K562 (cell line): ENCODE data around the gene OR2B2. TPM values are rescaled to one million over a fixed set of nuclear protein-coding genes. Genes with fewer than 3 reads are reported as not detected.
A peak's percentile ranks its signal among the peaks of the same experiment; 100 is the strongest.

Experiments used
- ADNP ChIP-seq: fragments of 200-800 bp; sonication (Bioruptor generic); IDR thresholded peaks from 2 replicates; pipeline ENCODE4 v1.6.1; 2016; ENCODE audit warnings: missing genetic modification characterization, missing compliant biosample characterization
- AFF4 ChIP-seq: sonication (generic); formaldehyde crosslinking; IDR thresholded peaks from 2 replicates; pipeline ENCODE4 v1.8.0; 2023; ENCODE audit warnings: mild to moderate bottlenecking, missing genetic modification reagents
- BACH1 ChIP-seq: fragments of 200-800 bp; sonication (Bioruptor generic); IDR thresholded peaks from 2 replicates; pipeline ENCODE4 v1.6.1; 2016; ENCODE audit warnings: missing genetic modification characterization, missing compliant biosample characterization
- CTCFL ChIP-seq: IDR thresholded peaks from 2 replicates; pipeline ENCODE4 v1.6.1; 2011; ENCODE audit warnings: borderline replicate concordance, low read depth, mild to moderate bottlenecking, moderate library complexity, low read length; ENCODE audit not compliant: insufficient read depth, poor library complexity, severe bottlenecking
- FOXO4 ChIP-seq: fragments of 450-650 bp; formaldehyde crosslinking; IDR thresholded peaks from 2 replicates; pipeline ENCODE4 v1.4.0; 2020; ENCODE audit warnings: mild to moderate bottlenecking, moderate library complexity
- ILF3 ChIP-seq: fragments of 450-650 bp; IDR thresholded peaks from 2 replicates; pipeline ENCODE4 v1.6.1; 2018; ENCODE audit warnings: antibody characterized with exemption, mild to moderate bottlenecking, moderate library complexity, borderline replicate concordance
- MYC ChIP-seq, 2 experiments: fragments of 250-450 bp in 1 of 2; sonication (Bioruptor Pico) in 1 of 2; IDR thresholded peaks; 2 replicates each; pipeline versions ENCODE4 v1.5.1 to v1.6.1; 2012 to 2021; ENCODE audit warnings: low read depth in 2 of 2, borderline replicate concordance in 1 of 2, improper control_type of control experiment in 1 of 2, low read length in 1 of 2, mild to moderate bottlenecking in 1 of 2, moderate library complexity in 1 of 2
- PATZ1 ChIP-seq: fragments of 250-450 bp; sonication (Bioruptor Pico); IDR thresholded peaks from 2 replicates; pipeline ENCODE4 v1.5.0; 2020; ENCODE audit warnings: mild to moderate bottlenecking, borderline replicate concordance
- PCBP2 ChIP-seq: fragments of 200-400 bp; formaldehyde crosslinking; IDR thresholded peaks from 2 replicates; pipeline ENCODE4 v1.6.1; 2018; ENCODE audit warnings: low read length, low read depth, mild to moderate bottlenecking, moderate library complexity; ENCODE audit not compliant: poor library complexity, severe bottlenecking
- STAT5B ChIP-seq: fragments of 250-450 bp; sonication (Bioruptor Pico); IDR thresholded peaks from 2 replicates; pipeline ENCODE4 v1.8.0; 2021; ENCODE audit warnings: mild to moderate bottlenecking, inconsistent platforms
- TARDBP ChIP-seq: fragments of 450-650 bp; IDR thresholded peaks from 2 replicates; pipeline ENCODE4 v1.6.1; 2016
- TCF7 ChIP-seq: sonication (generic); IDR thresholded peaks from 2 replicates; pipeline ENCODE4 v1.6.1; 2016; ENCODE audit warnings: antibody characterized with exemption, borderline replicate concordance
- ZNF3 ChIP-seq: fragments of 250-450 bp; sonication (Bioruptor Pico); IDR thresholded peaks from 2 replicates; pipeline ENCODE4 v1.5.0; 2021; ENCODE audit warnings: mild to moderate bottlenecking, moderate library complexity
- polyA plus RNA-seq, 8 experiments: library from polyadenylated mRNA; depleted of rRNA in 4 of 8; stranded (reverse) in 5 of 8; unstranded in 3 of 8; fragments of >200 nt; fragmentation: Nextera tagmentation in 2 of 8; fragmentation: Illumina TruSeq in 1 of 8; extraction: Ambion mirVana in 2 of 8; extraction: Trizol in 1 of 8; gene quantifications; 2 replicates each; pipeline versions ENCODE4 v1.2.1 to v1.2.3, GENCODE V29; 2011 to 2014; ENCODE audit warnings: inconsistent platforms in 1 of 8, missing spikeins in 1 of 8
- total RNA-seq, 7 experiments: library from RNA; depleted of rRNA in 6 of 7; stranded (reverse); fragments of >200 nt in 6 of 7; fragmentation: Illumina TruSeq in 2 of 7; extraction: Trizol in 2 of 7; gene quantifications; 2 replicates each; pipeline versions ENCODE4 v1.2.1 to v1.2.3, GENCODE V29; 2011 to 2021; ENCODE audit warnings: low replicate concordance in 1 of 7
- TF ChIP-seq, protein P1 (sequence below): fragments of 150-350 bp; IDR thresholded peaks from 2 replicates; pipeline ENCODE4 v1.6.1; 2014; ENCODE audit warnings: low read depth, mild to moderate bottlenecking, low read length, borderline replicate concordance

OR2B2 gene
- total and polyA plus RNA-seq, 9 of the 15 experiments (the other 6 are each of a cell fraction or from before 2014, with no cell fraction given), result 0.24 TPM; not detected in 8

GRCh38 chr6:27892649-27893058, 19.5 kb downstream of the OR2B2 start (continued):
- no peak for TF ChIP-seq CTCFL
- TF ChIP-seq ADNP, result no peak
- no peak for TF ChIP-seq STAT5B (CRISPR knock-in tag)
- peak; percentile 3 for TF ChIP-seq PCBP2
- no peak for TF ChIP-seq PATZ1 (CRISPR knock-in tag)
- TF ChIP-seq TARDBP, result no peak
- TF ChIP-seq ILF3, result no peak
- TF ChIP-seq BACH1 (tag), result no peak
- TF ChIP-seq ZNF3 (CRISPR knock-in tag), result no peak; the same call in 1 of the 2 replicates
- TF ChIP-seq AFF4 (CRISPR knock-in tag), result peak; percentile 100; the same call in 1 of the 2 replicates
- no peak for TF ChIP-seq MYC (IDR thresholded peaks at IDR 0.05; ENCODE audit: low read depth, low read length)
- TF ChIP-seq MYC (CRISPR knock-in tag; IDR thresholded peaks at IDR 0.05; ENCODE audit: borderline replicate concordance, low read depth), result no peak; the same call in 1 of the 2 replicates
- no peak for TF ChIP-seq TCF7
- TF ChIP-seq FOXO4 (CRISPR knock-in tag), result no peak
- TF ChIP-seq, protein P1, sequence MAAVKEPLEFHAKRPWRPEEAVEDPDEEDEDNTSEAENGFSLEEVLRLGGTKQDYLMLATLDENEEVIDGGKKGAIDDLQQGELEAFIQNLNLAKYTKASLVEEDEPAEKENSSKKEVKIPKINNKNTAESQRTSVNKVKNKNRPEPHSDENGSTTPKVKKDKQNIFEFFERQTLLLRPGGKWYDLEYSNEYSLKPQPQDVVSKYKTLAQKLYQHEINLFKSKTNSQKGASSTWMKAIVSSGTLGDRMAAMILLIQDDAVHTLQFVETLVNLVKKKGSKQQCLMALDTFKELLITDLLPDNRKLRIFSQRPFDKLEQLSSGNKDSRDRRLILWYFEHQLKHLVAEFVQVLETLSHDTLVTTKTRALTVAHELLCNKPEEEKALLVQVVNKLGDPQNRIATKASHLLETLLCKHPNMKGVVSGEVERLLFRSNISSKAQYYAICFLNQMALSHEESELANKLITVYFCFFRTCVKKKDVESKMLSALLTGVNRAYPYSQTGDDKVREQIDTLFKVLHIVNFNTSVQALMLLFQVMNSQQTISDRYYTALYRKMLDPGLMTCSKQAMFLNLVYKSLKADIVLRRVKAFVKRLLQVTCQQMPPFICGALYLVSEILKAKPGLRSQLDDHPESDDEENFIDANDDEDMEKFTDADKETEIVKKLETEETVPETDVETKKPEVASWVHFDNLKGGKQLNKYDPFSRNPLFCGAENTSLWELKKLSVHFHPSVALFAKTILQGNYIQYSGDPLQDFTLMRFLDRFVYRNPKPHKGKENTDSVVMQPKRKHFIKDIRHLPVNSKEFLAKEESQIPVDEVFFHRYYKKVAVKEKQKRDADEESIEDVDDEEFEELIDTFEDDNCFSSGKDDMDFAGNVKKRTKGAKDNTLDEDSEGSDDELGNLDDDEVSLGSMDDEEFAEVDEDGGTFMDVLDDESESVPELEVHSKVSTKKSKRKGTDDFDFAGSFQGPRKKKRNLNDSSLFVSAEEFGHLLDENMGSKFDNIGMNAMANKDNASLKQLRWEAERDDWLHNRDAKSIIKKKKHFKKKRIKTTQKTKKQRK, result no peak
